HL-60 (cell line): Measurements from ENCODE around the gene CSNK1D.

Experiments
- DNase-seq, 2 experiments: peaks; one replicate each; pipeline ENCODE4 v3.0.0-alpha.2; 2010 to 2020; ENCODE audit warnings: low read depth in 1 of 2, low spot score in 1 of 2
- H3K27ac ChIP-seq: fragments of 250-450 bp; sonication (Bioruptor Pico); replicated peaks from 2 replicates; pipeline ENCODE4 v1.5.1; 2020; ENCODE audit warnings: mild to moderate bottlenecking, moderate library complexity
- H3K27me3 ChIP-seq: fragments of 250-450 bp; sonication (Bioruptor Pico); 2 replicates; pipeline ENCODE4 v1.5.1; 2021; ENCODE audit warnings: mild to moderate bottlenecking, moderate library complexity; ENCODE audit not compliant: insufficient read depth, poor library complexity, severe bottlenecking
- H3K4me3 ChIP-seq: replicated peaks from 2 replicates; pipeline ENCODE4 v1.5.1; 2011; ENCODE audit warnings: mild to moderate bottlenecking, control low read depth, low read length; ENCODE audit not compliant: insufficient read depth
- CTCF ChIP-seq: IDR thresholded peaks from one replicate; pipeline ENCODE4 v1.5.1; 2011; ENCODE audit warnings: low read length, control low read depth, inconsistent platforms; ENCODE audit not compliant: insufficient read depth
- GABPA ChIP-seq: IDR thresholded peaks from 2 replicates; pipeline ENCODE4 v1.6.1; 2012; ENCODE audit warnings: low read depth
- POLR2AphosphoS5 ChIP-seq: IDR thresholded peaks from 2 replicates; pipeline ENCODE4 v1.6.1; 2012; ENCODE audit warnings: low read depth
- REST ChIP-seq: IDR thresholded peaks from 2 replicates; pipeline ENCODE4 v1.6.1; 2012; ENCODE audit warnings: low read depth; ENCODE audit not compliant: insufficient replicate concordance
- SPI1 ChIP-seq: IDR thresholded peaks from 2 replicates; pipeline ENCODE4 v1.6.1; 2012; ENCODE audit warnings: low read depth, mild to moderate bottlenecking, borderline replicate concordance

Gene CSNK1D

GRCh38 chr17:82201498-82201910 is 72.0 kb downstream of the CSNK1D start:
- Histone ChIP-seq H3K4me3 (no peak overlapping the region), H3K27ac (no peak overlapping the region), H3K27me3 (no peaks in the 10 kb centered on the region)
- no peak for TF ChIP-seq GABPA
- TF ChIP-seq SPI1 = no peak
- TF ChIP-seq POLR2AphosphoS5 = no peak
- TF ChIP-seq CTCF = no peak
- TF ChIP-seq REST = no peak
- no peak for DNase-seq

DNA sequence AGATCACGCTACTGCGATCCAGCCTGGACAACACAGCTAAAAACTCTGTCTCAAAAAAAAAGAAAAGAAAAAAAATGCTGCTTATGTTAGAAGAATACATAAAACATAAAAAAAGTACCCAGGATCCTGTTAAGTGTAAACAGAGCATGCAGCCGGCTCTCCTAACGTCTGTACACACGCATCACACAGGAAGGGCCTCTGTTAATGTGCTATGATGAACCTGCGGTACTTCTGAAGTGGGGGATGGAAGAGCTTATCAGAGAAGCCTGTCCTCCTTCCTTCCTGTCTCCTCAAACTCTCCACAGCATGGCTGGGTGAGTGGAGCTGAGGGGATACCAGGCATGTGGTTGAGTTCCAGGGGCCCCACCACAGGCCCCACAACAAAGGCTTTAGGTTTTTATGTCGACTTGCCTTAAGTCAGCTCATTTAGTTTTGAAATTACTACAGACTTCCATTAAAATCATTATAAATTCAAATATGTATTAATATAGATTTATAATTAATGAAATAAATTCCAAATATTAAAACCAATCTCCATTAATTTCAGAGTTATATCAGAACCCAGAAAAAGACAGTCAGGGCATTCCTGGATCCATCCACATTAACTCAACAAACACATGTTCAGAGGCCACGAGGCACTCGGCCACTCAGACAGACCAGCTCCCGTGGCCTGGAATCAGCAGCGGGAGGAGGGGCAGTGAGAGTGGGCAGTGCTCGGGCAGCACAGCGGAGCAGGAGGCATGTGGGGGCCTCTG is 72.6 kb downstream of the CSNK1D start:
- no peak overlapping the region for H3K4me3 ChIP-seq
- H3K27ac ChIP-seq = no peak overlapping the region
- DNase-seq = no peak
- H3K27me3 ChIP-seq = no peaks in the 10 kb centered on the region
- TF ChIP-seq GABPA (no peak), REST (no peak), CTCF (no peak), POLR2AphosphoS5 (no peak), SPI1 (no peak)

DNA sequence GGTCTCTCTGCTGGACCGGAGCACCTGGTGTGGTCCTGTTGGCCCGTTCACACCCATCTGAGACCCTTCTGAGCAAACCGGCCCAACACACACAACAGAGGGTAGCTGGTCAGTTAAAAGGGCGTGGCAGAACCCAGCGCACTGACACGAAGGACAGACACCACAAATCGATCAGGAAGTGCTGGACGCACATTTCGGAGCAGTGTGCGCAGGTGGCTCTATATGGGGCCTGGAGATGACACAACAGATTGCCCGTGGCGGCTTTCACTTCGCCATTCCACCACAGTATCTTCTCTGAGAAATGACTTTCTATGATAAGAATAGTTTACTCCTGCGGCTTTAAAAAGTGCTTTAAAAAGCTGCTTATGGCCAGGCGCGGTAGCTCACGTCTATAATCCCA is 73.4 kb downstream of the CSNK1D start:
- Histone ChIP-seq H3K27me3 (no peaks in the 10 kb centered on the region), H3K27ac (no peak overlapping the region), H3K4me3 (no peak overlapping the region)
- DNase-seq = no peak
- no peak for TF ChIP-seq CTCF
- no peak for TF ChIP-seq SPI1
- TF ChIP-seq REST = no peak
- TF ChIP-seq POLR2AphosphoS5 = no peak
- TF ChIP-seq GABPA = no peak
